H1 (cell line): Measurements from ENCODE around the gene DHDH. TPM values are rescaled to one million over a fixed set of nuclear protein-coding genes. Genes with fewer than 3 reads are reported as not detected.
A peak's percentile ranks its signal among the peaks of the same experiment; 100 is the strongest.

ENCODE experiments used
- CTCF ChIA-PET: fragments of 300-600 bp; sonication (Branson Sonifier 250); formaldehyde crosslinking; loops from one replicate; lab custom pipeline; 2021; ENCODE audit not compliant: partially characterized antibody; lab: Charles Lee
- POLR2A ChIA-PET: fragments of 300-600 bp; sonication (Branson Sonifier 250); formaldehyde crosslinking; loops from one replicate; lab custom pipeline; 2021; ENCODE audit warnings: inconsistent platforms; ENCODE audit not compliant: partially characterized antibody; lab: Charles Lee
- DNase-seq, 2 experiments: peaks; one replicate each; pipeline versions ENCODE4 v3.0.0 to v3.0.0-alpha.2; 2010 to 2022; ENCODE audit warnings: low spot score in 2 of 2, low read depth in 1 of 2, mixed read lengths in 1 of 2
- FAIRE-seq: peaks from 2 replicates; lab custom pipeline; 2011; peaks lifted over from hg19 to GRCh38; lab: Jason Lieb, UNC
- H2AFZ ChIP-seq: 2 replicates; pipeline ENCODE4 v1.8.1; 2012; ENCODE audit warnings: low read length, inconsistent platforms
- H2AK5ac ChIP-seq: 2 replicates; pipeline ENCODE4 v1.6.1; 2013; ENCODE audit warnings: low read depth, low read length
- H2BK120ac ChIP-seq: replicated peaks from 2 replicates; pipeline ENCODE3; 2013; ENCODE audit warnings: low read depth, low read length, inconsistent platforms
- H2BK12ac ChIP-seq: 2 replicates; pipeline ENCODE4 v1.6.1; 2013; ENCODE audit warnings: low read depth, low read length
- H2BK15ac ChIP-seq: 2 replicates; pipeline ENCODE4 v1.6.1; 2013; ENCODE audit warnings: low read length
- H2BK20ac ChIP-seq: 2 replicates; pipeline ENCODE4 v1.6.1; 2013; ENCODE audit warnings: low read length
- H2BK5ac ChIP-seq: 2 replicates; pipeline ENCODE4 v1.6.1; 2013; ENCODE audit warnings: low read depth, low read length
- H3K14ac ChIP-seq: 2 replicates; pipeline ENCODE4 v1.6.1; 2013; ENCODE audit warnings: inconsistent platforms; ENCODE audit not compliant: insufficient read length
- H3K18ac ChIP-seq: 2 replicates; pipeline ENCODE4 v1.6.1; 2013; ENCODE audit warnings: low read length; ENCODE audit errors: extremely low read depth
- H3K23ac ChIP-seq: 2 replicates; pipeline ENCODE4 v1.6.1; 2013; ENCODE audit warnings: inconsistent platforms; ENCODE audit not compliant: insufficient read length
- H3K23me2 ChIP-seq: 2 replicates; pipeline ENCODE4 v1.6.1; 2013; ENCODE audit warnings: low read depth, low read length
- H3K27ac ChIP-seq: 2 replicates; pipeline ENCODE4 v1.6.1; 2011; ENCODE audit warnings: low read depth, low read length, inconsistent platforms
- H3K27me3 ChIP-seq, 4 experiments: replicated peaks in 1 of 4; 1 replicate in 1 of 4; 2 replicates in 3 of 4; pipeline versions ENCODE4 v1.6.1 to v1.8.1; 2011 to 2013; ENCODE audit warnings: low read length in 3 of 4, mild to moderate bottlenecking in 3 of 4, inconsistent platforms in 2 of 4, mixed read lengths in 2 of 4, moderate library complexity in 1 of 4; ENCODE audit not compliant: control insufficient read depth in 3 of 4, insufficient read depth in 3 of 4; ENCODE audit errors: extremely low read depth in 1 of 4
- H3K36me3 ChIP-seq, 4 experiments: 2 replicates each; pipeline versions ENCODE4 v1.6.1 to v1.8.1; 2011 to 2013; ENCODE audit warnings: mild to moderate bottlenecking in 4 of 4, low read length in 3 of 4, moderate library complexity in 2 of 4, control low read depth in 1 of 4, inconsistent platforms in 1 of 4; ENCODE audit not compliant: insufficient read depth in 4 of 4, control insufficient read depth in 2 of 4
- H3K4ac ChIP-seq: replicated peaks from 2 replicates; pipeline ENCODE3; 2013; ENCODE audit warnings: low read length, low read depth, mixed read lengths, inconsistent platforms; ENCODE audit not compliant: insufficient read length
- H3K4me1 ChIP-seq, 4 experiments: replicated peaks in 1 of 4; 1 replicate in 1 of 4; 2 replicates in 3 of 4; pipeline versions ENCODE4 v1.6.1 to v1.8.1; 2011 to 2013; ENCODE audit warnings: low read length in 3 of 4, inconsistent platforms in 2 of 4, mixed read lengths in 1 of 4; ENCODE audit not compliant: insufficient read depth in 4 of 4, control insufficient read depth in 3 of 4
- H3K4me2 ChIP-seq, 2 experiments: 2 replicates each; pipeline versions ENCODE4 v1.6.1 to v1.8.1; 2011 to 2013; ENCODE audit warnings: low read depth in 2 of 2, low read length in 2 of 2, control low read depth in 1 of 2, inconsistent platforms in 1 of 2, mild to moderate bottlenecking in 1 of 2; ENCODE audit not compliant: insufficient read depth in 1 of 2
- H3K4me3 ChIP-seq, 4 experiments: fragments of 200-600, 300-600 bp in 1 of 4; sonication (generic), shearing (Covaris generic), sonication (Bioruptor Twin) in 1 of 4; 2 replicates each; pipeline versions ENCODE4 v1.5.1 to v1.8.1; 2011 to 2016; ENCODE audit warnings: low read length in 4 of 4, low read depth in 3 of 4, control low read depth in 2 of 4, inconsistent platforms in 2 of 4, mild to moderate bottlenecking in 2 of 4, mixed read lengths in 1 of 4, moderate library complexity in 1 of 4; ENCODE audit not compliant: insufficient read depth in 2 of 4; ENCODE audit errors: extremely low read depth in 1 of 4
- H3K56ac ChIP-seq: replicated peaks from 2 replicates; pipeline ENCODE3; 2013; ENCODE audit warnings: low read depth, mild to moderate bottlenecking, mixed read lengths, low read length, inconsistent platforms; ENCODE audit not compliant: insufficient read length
- H3K79me1 ChIP-seq: 2 replicates; pipeline ENCODE4 v1.6.1; 2013; ENCODE audit warnings: low read depth, low read length, control low read depth
- H3K79me2 ChIP-seq, 2 experiments: 2 replicates each; pipeline versions ENCODE4 v1.6.1 to v1.8.1; 2012 to 2013; ENCODE audit warnings: low read length in 2 of 2, mild to moderate bottlenecking in 2 of 2, inconsistent platforms in 1 of 2; ENCODE audit not compliant: insufficient read depth in 2 of 2, control insufficient read depth in 1 of 2
- H3K9ac ChIP-seq, 4 experiments: replicated peaks in 1 of 4; 1 replicate in 1 of 4; 2 replicates in 3 of 4; pipeline versions ENCODE4 v1.6.1 to v1.8.1; 2011 to 2013; ENCODE audit warnings: low read depth in 3 of 4, low read length in 3 of 4, control low read depth in 2 of 4, mild to moderate bottlenecking in 2 of 4, moderate library complexity in 2 of 4, inconsistent platforms in 1 of 4; ENCODE audit errors: extremely low read depth in 1 of 4
- H3K9me3 ChIP-seq, 2 experiments: 2 replicates each; pipeline versions ENCODE4 v1.6.1 to v1.8.1; 2012 to 2013; ENCODE audit warnings: mild to moderate bottlenecking in 2 of 2, moderate library complexity in 2 of 2, control low read depth in 1 of 2, inconsistent platforms in 1 of 2, low read depth in 1 of 2, low read length in 1 of 2, mixed read lengths in 1 of 2; ENCODE audit not compliant: insufficient read depth in 2 of 2
- H4K20me1 ChIP-seq, 2 experiments: replicated peaks in 1 of 2; 2 replicates each; pipeline versions ENCODE3 to v1.8.1; 2011 to 2013; ENCODE audit warnings: inconsistent platforms in 2 of 2, low read length in 2 of 2, mild to moderate bottlenecking in 1 of 2; ENCODE audit not compliant: insufficient read depth in 2 of 2, control insufficient read depth in 1 of 2
- H4K5ac ChIP-seq: 2 replicates; pipeline ENCODE4 v1.6.1; 2013; ENCODE audit warnings: low read length, low read depth, mixed read lengths, inconsistent platforms; ENCODE audit not compliant: insufficient read length
- H4K8ac ChIP-seq: 2 replicates; pipeline ENCODE4 v1.8.0; 2013; ENCODE audit warnings: mild to moderate bottlenecking, moderate library complexity, low read length, inconsistent platforms; ENCODE audit not compliant: insufficient read depth; ENCODE audit errors: extremely low read depth
- H4K91ac ChIP-seq: replicated peaks from 2 replicates; pipeline ENCODE3; 2013; ENCODE audit warnings: low read length, mixed read lengths, inconsistent platforms; ENCODE audit not compliant: insufficient read length
- POLR2AphosphoS5 ChIP-seq: IDR thresholded peaks from 2 replicates; pipeline ENCODE4 v1.6.1; 2011; ENCODE audit warnings: low read depth, low read length
- RAD21 ChIP-seq, 2 experiments: IDR thresholded peaks in 1 of 2; conservative IDR thresholded peaks in 1 of 2; 2 replicates each; pipeline ENCODE4 v1.6.1; 2011; ENCODE audit warnings: low read depth in 2 of 2, low read length in 2 of 2, improper control_type of control experiment in 1 of 2, inconsistent platforms in 1 of 2, mild to moderate bottlenecking in 1 of 2, moderate library complexity in 1 of 2
- RXRA ChIP-seq: IDR thresholded peaks from 2 replicates; pipeline ENCODE4 v1.6.1; 2011; ENCODE audit warnings: low read depth, mild to moderate bottlenecking, low read length, moderate library complexity; ENCODE audit not compliant: insufficient read depth
- TBP ChIP-seq: IDR thresholded peaks from 2 replicates; pipeline ENCODE4 v1.6.1; 2011; ENCODE audit warnings: low read depth, low read length, improper control_type of control experiment
- YY1 ChIP-seq: IDR thresholded peaks from 2 replicates; pipeline ENCODE4 v1.6.1; 2011; ENCODE audit warnings: low read depth, mild to moderate bottlenecking, low read length
- WGBS, 2 experiments: shearing (Covaris generic) in 1 of 2; methylation state at CpG; one replicate each; pipeline versions ENCODE4 v1.1.6 to v1.1.7; 2013 to 2015; ENCODE audit warnings: low lambda C conversion rate in 2 of 2, mixed read lengths in 2 of 2, inconsistent platforms in 1 of 2, low coverage in 1 of 2, missing lambda C conversion rate in 1 of 2; ENCODE audit not compliant: insufficient replicate concordance in 2 of 2, insufficient coverage in 1 of 2, insufficient read length in 1 of 2; ENCODE audit errors: extremely low coverage in 1 of 2, missing lambda C conversion rate in 1 of 2; 5-methylcytosine and 5-hydroxymethylcytosine counted together
- polyA plus RNA-seq, 7 experiments: library from polyadenylated mRNA; depleted of rRNA in 3 of 7; stranded (reverse) in 5 of 7; unstranded in 2 of 7; fragments of >200 nt in 5 of 7; fragments of 200-250 nt in 2 of 7; gene quantifications; 1 replicate in 5 of 7; 2 replicates in 1 of 7; 4 replicates in 1 of 7; pipeline versions ENCODE4 v1.2.1 to v1.2.3, GENCODE V29; 2011 to 2013; ENCODE audit warnings: missing spikeins in 2 of 7, mixed read lengths in 2 of 7
- total RNA-seq: library from RNA; stranded (reverse); fragmentation: NEBNext Ultra II Directional; extraction: Animal tissue kit (Norgen Biotek cat#: 25700); gene quantifications from 2 replicates; pipeline ENCODE4 v1.2.1, GENCODE V29; 2021

The DHDH gene
- total and polyA plus RNA-seq, 2 of the 8 experiments (the other 6 are each of a cell fraction or from before 2014, with no cell fraction given) = 2.2 to 2.8 TPM

- H3K9me3 ChIP-seq = no peaks in the 10 kb centered on the region
- H2AFZ ChIP-seq = no peak overlapping the region
- POLR2A ChIA-PET = interaction anchor here (0.6 to 2.1 kb wide), 12 partner anchors 8 to 89 kb away, joined by 3 to 19 read pairs (median 4); partner anchors contain the start of gene DHDH
- H3K56ac ChIP-seq = no peak overlapping the region
- H3K4me3 ChIP-seq = no peak overlapping the region
- no peak overlapping the region for H3K4me2 ChIP-seq
- H2AK5ac ChIP-seq = no peak overlapping the region
- H3K23ac ChIP-seq = no peak overlapping the region
- H2BK12ac ChIP-seq = no peak overlapping the region
- no peak overlapping the region for H3K9ac ChIP-seq
- no peak overlapping the region for H2BK5ac ChIP-seq
- TF ChIP-seq POLR2AphosphoS5 (0 out of 2 replicates have a peak, but pooled peaks have one; percentile 14), YY1 (no peak), TBP (no peak), RAD21 (IDR thresholded peaks at IDR 0.05 in 1 of 2, conservative IDR thresholded peaks at IDR 0.05 in 1 of 2; ENCODE audit: low read depth in 2 of 2, low read length in 2 of 2) (no peak), RXRA (0 out of 2 replicates have a peak, but pooled peaks have one; percentile 63)
- FAIRE-seq (no peak), DNase-seq (peak in 1 of 2 experiments; percentile 45)
- CTCF ChIA-PET = interaction anchor here (0.8 to 1.9 kb wide), 4 partner anchors 9 to 173 kb away, joined by 3 to 10 read pairs (median 4); no protein-coding TSS in a partner anchor
- H3K4ac ChIP-seq = no peak overlapping the region
- H3K36me3 ChIP-seq = peaks cover 5 to 25% (median 10%) of the 10 kb centered on the region in 4 experiments; a peak in 6 of 8 replicates
- 94% methylated on average over 17 of the region's 19 CpGs; no CpG with 5 or more reads in 1 of the 2 experiments for WGBS, 2 experiments
- no peak overlapping the region for H2BK20ac ChIP-seq
- H4K8ac ChIP-seq = no peak overlapping the region
- peaks cover 0 to 16% of the 10 kb centered on the region in 2 experiments; a peak in 2 of 4 replicates for H3K79me2 ChIP-seq
- H4K20me1 ChIP-seq = peaks cover 5 to 12% of the 10 kb centered on the region in 2 experiments
- no peak overlapping the region for H3K14ac ChIP-seq
- H3K23me2 ChIP-seq = peaks cover 15% of the 10 kb centered on the region; the same call in 1 of the 2 replicates
- H3K4me1 ChIP-seq = peaks cover 4 to 18% (median 12%) of the 10 kb centered on the region in 4 experiments
- no peak overlapping the region for H2BK120ac ChIP-seq
- H3K27ac ChIP-seq = no peak overlapping the region
- H2BK15ac ChIP-seq = no peak overlapping the region
- no peaks in the 10 kb centered on the region for H3K27me3 ChIP-seq
- H3K79me1 ChIP-seq = peaks cover 5% of the 10 kb centered on the region
- no peak overlapping the region for H3K18ac ChIP-seq
- no peak overlapping the region for H4K91ac ChIP-seq
- H4K5ac ChIP-seq = no peak overlapping the region
Measured at GRCh38 chr19:48961051-48961649, 27.7 kb downstream of the DHDH start.
